CD4-positive, alpha-beta T cell (primary cell): ENCODE measurements around the gene TPMT. TPM values are rescaled to one million over a fixed set of nuclear protein-coding genes. Genes with fewer than 3 reads are reported as not detected.

Experiments
- ATAC-seq: fragments of 200-7000 bp; cut with Tn5 transposase; one replicate; pipeline ENCODE4 v1.10.0; 2022; ENCODE audit warnings: mild to moderate bottlenecking; ENCODE audit not compliant: poor library complexity
- CTCF ChIA-PET: fragments of 350-600 bp; sonication (Branson Sonifier 250); formaldehyde crosslinking; loops from one replicate; lab custom pipeline; 2021; ENCODE audit warnings: antibody characterized with exemption, inconsistent platforms; lab: Charles Lee
- POLR2A ChIA-PET: fragments of 350-600 bp; sonication (Branson Sonifier 250); formaldehyde crosslinking; loops from one replicate; lab custom pipeline; 2021; ENCODE audit warnings: antibody characterized with exemption, inconsistent platforms; lab: Charles Lee
- DNase-seq, 14 experiments: peaks; one replicate each; pipeline ENCODE4 v3.0.0-alpha.2; 2013 to 2020; ENCODE audit warnings: mixed read lengths in 2 of 14
- H3K27ac ChIP-seq, 2 donors: one replicate each; pipeline versions ENCODE4 v1.5.1 to v1.7.0; 2013; ENCODE audit warnings: low read length in 2 of 2, low read depth in 1 of 2, mild to moderate bottlenecking in 1 of 2
- H3K27me3 ChIP-seq, 2 experiments: 1 replicate in 1 of 2; 2 replicates in 1 of 2; pipeline versions ENCODE4 v1.6.1 to v1.7.0; 2013; ENCODE audit warnings: low read length in 2 of 2, control low read depth in 1 of 2, mild to moderate bottlenecking in 1 of 2, moderate library complexity in 1 of 2; ENCODE audit not compliant: insufficient read depth in 2 of 2, control insufficient read depth in 1 of 2
- H3K36me3 ChIP-seq: one replicate; pipeline ENCODE4 v1.6.1; 2013; ENCODE audit warnings: low read length, control low read depth; ENCODE audit not compliant: insufficient read depth
- H3K4me1 ChIP-seq: one replicate; pipeline ENCODE4 v1.6.1; 2013; ENCODE audit warnings: low read length, control low read depth; ENCODE audit not compliant: insufficient read depth
- H3K4me3 ChIP-seq: one replicate; pipeline ENCODE4 v1.5.1; 2013; ENCODE audit warnings: mild to moderate bottlenecking, low read length, moderate library complexity
- H3K9me3 ChIP-seq, 2 experiments: 1 replicate in 1 of 2; 2 replicates in 1 of 2; pipeline versions ENCODE4 v1.6.1 to v1.7.0; 2013; ENCODE audit warnings: low read length in 2 of 2, mild to moderate bottlenecking in 2 of 2, control low read depth in 1 of 2, moderate library complexity in 1 of 2; ENCODE audit not compliant: control insufficient read depth in 1 of 2, insufficient read depth in 1 of 2
- H3K27ac Mint-ChIP-seq: one replicate; pipeline ENCODE4 v1.8.0; 2020; ENCODE audit warnings: mixed read lengths
- H3K27me3 Mint-ChIP-seq: one replicate; pipeline ENCODE4 v1.8.0; 2021; ENCODE audit warnings: mixed read lengths
- H3K36me3 Mint-ChIP-seq: one replicate; pipeline ENCODE4 v1.8.0; 2021; ENCODE audit warnings: low read depth, mixed read lengths
- H3K4me1 Mint-ChIP-seq: one replicate; pipeline ENCODE4 v1.8.0; 2021; ENCODE audit warnings: low read depth, mixed read lengths
- H3K4me3 Mint-ChIP-seq: one replicate; pipeline ENCODE4 v1.8.0; 2020; ENCODE audit warnings: mild to moderate bottlenecking, mixed read lengths
- H3K9me3 Mint-ChIP-seq: one replicate; pipeline ENCODE4 v1.8.0; 2020; ENCODE audit warnings: mixed read lengths
- CTCF ChIP-seq: fragments of 200-600 bp; IDR thresholded peaks from one replicate; pipeline ENCODE4 v1.8.0; 2022; ENCODE audit warnings: antibody characterized with exemption, mild to moderate bottlenecking
- intact Hi-C, 2 experiments: fragments of 100-400 bp; cut with DNase I in 1 of 2; cut with micrococcal nuclease in 1 of 2; formaldehyde crosslinking; loops; one replicate each; pipeline versions ENCODE4 v1.15.1 to v1.9.0; 2023 to 2025; cut with DNase I, micrococcal nuclease
- total RNA-seq, 174 experiments: library from RNA in 2 of 174; stranded (reverse) in 2 of 174; gene quantifications; one replicate each; pipeline ENCODE4 v1.2.3 and lab custom pipeline; 2021 to 2026

The TPMT gene
- total RNA-seq, 2 experiments from 2014 or later, result 3.2 to 3.3 TPM

GRCh38 chr6:18080544-18080943 is 74.3 kb downstream of the TPMT start:
- no peak for DNase-seq
- H3K9me3 ChIP-seq, result peaks cover 0 to 1% of the 10 kb centered on the region in 2 experiments
- peaks cover 5% of the 10 kb centered on the region for H3K9me3 Mint-ChIP-seq
- intact Hi-C loops, result no loop called here
- ChIA-PET POLR2A (no interaction called here), CTCF (no interaction called here)
- H3K27ac Mint-ChIP-seq, result no peak overlapping the region
- H3K4me3 Mint-ChIP-seq, result no peak overlapping the region
- no peaks in the 10 kb centered on the region for H3K4me1 Mint-ChIP-seq
- H3K36me3 ChIP-seq, result no peaks in the 10 kb centered on the region
- no peak for TF ChIP-seq CTCF
- H3K27me3 ChIP-seq, result peaks cover 0 to 2% of the 10 kb centered on the region in 2 experiments
- ATAC-seq, result no peak
- no peaks in the 10 kb centered on the region for H3K36me3 Mint-ChIP-seq
- H3K27me3 Mint-ChIP-seq, result peaks cover 20% of the 10 kb centered on the region
- no peak overlapping the region for H3K4me3 ChIP-seq
- no peaks in the 10 kb centered on the region for H3K4me1 ChIP-seq
- no peak overlapping the region for H3K27ac ChIP-seq

GRCh38 chr6:18078866-18079265 is 76.0 kb downstream of the TPMT start:
- H3K27me3 ChIP-seq, result peaks cover 4% of the 10 kb centered on the region in 2 experiments
- Mint-ChIP-seq H3K27me3 (peaks cover 16% of the 10 kb centered on the region), H3K27ac (no peak overlapping the region), H3K36me3 (no peaks in the 10 kb centered on the region), H3K4me1 (no peaks in the 10 kb centered on the region), H3K9me3 (peaks cover 9% of the 10 kb centered on the region), H3K4me3 (no peak overlapping the region)
- POLR2A ChIA-PET, result no interaction called here
- TF ChIP-seq CTCF, result no peak
- H3K36me3 ChIP-seq, result no peaks in the 10 kb centered on the region
- H3K9me3 ChIP-seq, result peaks cover 5 to 7% of the 10 kb centered on the region in 2 experiments
- H3K4me1 ChIP-seq, result no peaks in the 10 kb centered on the region
- intact Hi-C loops, result no loop called here
- CTCF ChIA-PET, result interaction anchor here (1.2 kb wide), 1 partner anchor 10 kb away, joined by 3 read pairs; no protein-coding TSS in a partner anchor
- DNase-seq (peak in 2 of 14 experiments; percentile 4 to 9), ATAC-seq (no peak)
- no peak overlapping the region for H3K27ac ChIP-seq
- H3K4me3 ChIP-seq, result no peak overlapping the region

Other genes with a start within 250 kb of the TPMT start
- 1 to 10 TPM in 1 of 2 experiments, under 1 TPM in 1; 0.91 to 1.4 TPM for gene KIF13A, start 167.4 kb downstream of the TPMT start, total RNA-seq
- gene NHLRC1, start 32.4 kb downstream of the TPMT start, total RNA-seq, result under 1 TPM in 1 of 2 experiments, not detected in 1; 0.11 TPM
- 1 to 10 TPM; 4.4 to 6.0 TPM for gene KDM1B, start 345 bp upstream of the TPMT start, total RNA-seq
- 10 to 100 TPM; 52.7 to 56.7 TPM for gene DEK, start 109.5 kb upstream of the TPMT start, total RNA-seq
- gene RNF144B, start 232.3 kb upstream of the TPMT start, total RNA-seq, result 1 to 10 TPM; 2.3 to 3.5 TPM